ENCODE measurements around the gene PDZRN4.
"Not testable (repeated sequence)": the region's sequence is repeated elsewhere in the genome, so short reads cannot be mapped to it uniquely, and the experiment has no call there.

PDZRN4 gene

GRCh38 chr12:41174602-41175001 lies 13.5 kb upstream of the PDZRN4 start:
- TF ChIP-seq ZNF384 (IDR thresholded peaks at IDR 0.05) (no peak), FOXA1 (IDR thresholded peaks at IDR 0.05) (no peak), NFRKB (IDR thresholded peaks at IDR 0.05) (no peak), L3MBTL2 (conservative IDR thresholded peaks at IDR 0.05) (no peak), TARDBP (IDR thresholded peaks at IDR 0.05) (no peak), FOXM1 (IDR thresholded peaks at IDR 0.05; ENCODE audit: borderline replicate concordance) (no peak)
- no peak for DNase-seq (ENCODE audit: extremely low spot score)
- ChIA-PET POLR2A (no interaction called here), CTCF (interaction anchor here (0.6 to 0.9 kb wide), 2 partner anchors 41 to 86 kb away, joined by 3 read pairs; no protein-coding TSS in a partner anchor)

GRCh38 chr12:41179507-41179906 lies 8.6 kb upstream of the PDZRN4 start:
- POLR2A ChIA-PET; DNase-seq (ENCODE audit: extremely low spot score); CTCF ChIA-PET: not testable (repeated sequence)

GRCh38 chr12:41184864-41185263 lies 3.3 kb upstream of the PDZRN4 start:
- POLR2A ChIA-PET: no interaction called here
- CTCF ChIA-PET: no interaction called here

GRCh38 chr12:41186026-41186425 lies 2.1 kb upstream of the PDZRN4 start:
- POLR2A ChIA-PET: no interaction called here
- DNase-seq (ENCODE audit: extremely low spot score): no peak
- TF ChIP-seq TARDBP (IDR thresholded peaks at IDR 0.05): no peak
- TF ChIP-seq FOXA1 (IDR thresholded peaks at IDR 0.05): no peak
- TF ChIP-seq ZNF384 (IDR thresholded peaks at IDR 0.05): no peak
- TF ChIP-seq FOXK2 (IDR thresholded peaks at IDR 0.05): no peak
- TF ChIP-seq ARNT (IDR thresholded peaks at IDR 0.05): no peak
- no peak for TF ChIP-seq SP1 (IDR thresholded peaks at IDR 0.05)
- no peak for TF ChIP-seq PKNOX1 (IDR thresholded peaks at IDR 0.05)
- TF ChIP-seq CTBP1 (IDR thresholded peaks at IDR 0.05; ENCODE audit: borderline replicate concordance): no peak
- TF ChIP-seq HDGF (IDR thresholded peaks at IDR 0.05; ENCODE audit: borderline replicate concordance): no peak
- TF ChIP-seq LEF1 (IDR thresholded peaks at IDR 0.05; ENCODE audit: borderline replicate concordance): no peak
- TF ChIP-seq BHLHE40 (IDR thresholded peaks at IDR 0.05; ENCODE audit: borderline replicate concordance): no peak
- TF ChIP-seq SUZ12 (IDR thresholded peaks at IDR 0.05): no peak
- no peak for TF ChIP-seq L3MBTL2 (conservative IDR thresholded peaks at IDR 0.05)
- no peak for TF ChIP-seq NFRKB (IDR thresholded peaks at IDR 0.05)
- TF ChIP-seq FOXM1 (IDR thresholded peaks at IDR 0.05; ENCODE audit: borderline replicate concordance): no peak
- no peak for TF ChIP-seq ELF4 (IDR thresholded peaks at IDR 0.05)
- CTCF ChIA-PET: interaction anchor here (0.6 kb wide), 1 partner anchor 403 kb away, joined by 3 read pairs; no protein-coding TSS in a partner anchor

More at GRCh38 chr12:41184864-41185263, 3.3 kb upstream of the PDZRN4 start:
- TF ChIP-seq ZNF384 (IDR thresholded peaks at IDR 0.05) (no peak), SUZ12 (IDR thresholded peaks at IDR 0.05) (no peak), ELF4 (IDR thresholded peaks at IDR 0.05) (no peak), TARDBP (IDR thresholded peaks at IDR 0.05) (no peak), L3MBTL2 (conservative IDR thresholded peaks at IDR 0.05) (no peak), NFRKB (IDR thresholded peaks at IDR 0.05) (no peak), CTBP1 (IDR thresholded peaks at IDR 0.05; ENCODE audit: borderline replicate concordance) (no peak), PKNOX1 (IDR thresholded peaks at IDR 0.05) (no peak), LEF1 (IDR thresholded peaks at IDR 0.05; ENCODE audit: borderline replicate concordance) (no peak), FOXA1 (IDR thresholded peaks at IDR 0.05) (no peak), ARNT (IDR thresholded peaks at IDR 0.05) (no peak)
- DNase-seq (ENCODE audit: extremely low spot score): no peak

- POLR2A ChIA-PET: no interaction called here
- CTCF ChIA-PET: no interaction called here
- peak; percentile 15 for DNase-seq (ENCODE audit: extremely low spot score)
- TF ChIP-seq TARDBP (IDR thresholded peaks at IDR 0.05) (no peak), PKNOX1 (IDR thresholded peaks at IDR 0.05) (no peak), NFRKB (IDR thresholded peaks at IDR 0.05) (no peak), ZNF384 (IDR thresholded peaks at IDR 0.05) (no peak), SP1 (IDR thresholded peaks at IDR 0.05) (no peak), CTBP1 (IDR thresholded peaks at IDR 0.05; ENCODE audit: borderline replicate concordance) (no peak), LEF1 (IDR thresholded peaks at IDR 0.05; ENCODE audit: borderline replicate concordance) (no peak), FOXA1 (IDR thresholded peaks at IDR 0.05) (no peak), FOXK2 (IDR thresholded peaks at IDR 0.05) (no peak), L3MBTL2 (conservative IDR thresholded peaks at IDR 0.05) (no peak), ARNT (IDR thresholded peaks at IDR 0.05) (no peak), ELF4 (IDR thresholded peaks at IDR 0.05) (no peak), FOXM1 (IDR thresholded peaks at IDR 0.05; ENCODE audit: borderline replicate concordance) (no peak), BHLHE40 (IDR thresholded peaks at IDR 0.05; ENCODE audit: borderline replicate concordance) (no peak), HDGF (IDR thresholded peaks at IDR 0.05; ENCODE audit: borderline replicate concordance) (no peak)
Observed at GRCh38 chr12:41188841-41189394, 798 bp downstream of the PDZRN4 start.

- DNase-seq (ENCODE audit: extremely low spot score): peak; percentile 15
- CTCF ChIA-PET: interaction anchor here (0.7 to 1.2 kb wide), 2 partner anchors 18 to 77 kb away, joined by 3 read pairs; no protein-coding TSS in a partner anchor
- POLR2A ChIA-PET: no interaction called here
- TF ChIP-seq ARNT (IDR thresholded peaks at IDR 0.05) (no peak), FOXM1 (IDR thresholded peaks at IDR 0.05; ENCODE audit: borderline replicate concordance) (no peak), L3MBTL2 (conservative IDR thresholded peaks at IDR 0.05) (no peak), SP1 (IDR thresholded peaks at IDR 0.05) (no peak), BHLHE40 (IDR thresholded peaks at IDR 0.05; ENCODE audit: borderline replicate concordance) (no peak), NFRKB (IDR thresholded peaks at IDR 0.05) (no peak), PKNOX1 (IDR thresholded peaks at IDR 0.05) (no peak), FOXK2 (IDR thresholded peaks at IDR 0.05) (no peak), FOXA1 (IDR thresholded peaks at IDR 0.05) (no peak)
Observed at GRCh38 chr12:41189395-41190251, 1.5 kb downstream of the PDZRN4 start.

All from HEK293T (cell line).